GM21515 (cell line): Measurements from ENCODE around the gene LCNL1.

ENCODE experiments used
- ATAC-seq: cut with Tn5 transposase; IDR thresholded peaks from one replicate; pipeline ENCODE4 v1.9.1; 2021; ENCODE audit not compliant: unreplicated experiment

LCNL1 gene

GRCh38 chr9:136946228-136947027 lies 36.4 kb upstream of the LCNL1 start:
- no peak for ATAC-seq

- ATAC-seq, result no peak
These were observed 35.5 kb upstream of the LCNL1 start for GRCh38 chr9:136947028-136947891.

- ATAC-seq, result no peak
These were observed 34.8 kb upstream of the LCNL1 start for GRCh38 chr9:136947955-136948510.

DNA sequence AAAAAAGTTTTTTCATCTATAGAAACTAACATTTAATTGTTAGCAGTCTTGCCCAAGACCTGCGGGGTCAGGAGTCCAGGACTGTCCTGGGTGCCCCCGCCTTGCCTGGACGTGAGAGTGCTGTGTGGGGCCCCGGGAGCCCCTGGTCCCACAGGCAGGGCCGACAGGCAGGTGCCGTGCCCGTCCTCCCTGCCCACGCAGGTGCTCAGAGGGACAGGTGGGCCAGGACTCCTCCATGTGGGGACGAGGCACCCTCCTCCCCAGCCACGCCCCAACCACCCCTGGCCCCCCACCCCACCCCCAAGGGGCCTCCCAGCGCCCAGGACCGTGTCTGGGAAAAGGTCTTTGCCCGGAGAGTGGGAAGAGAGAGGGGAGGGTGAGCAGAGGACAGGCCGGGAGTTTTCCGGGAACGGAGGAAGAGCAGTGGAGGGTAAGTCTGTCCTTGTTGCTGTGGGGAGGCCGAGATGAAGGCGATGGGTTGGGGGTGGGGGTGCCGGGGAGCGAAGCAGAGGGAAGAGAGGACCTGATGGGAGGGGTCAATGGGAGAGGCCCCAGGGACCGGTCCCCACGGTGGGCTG lies 33.5 kb upstream of the LCNL1 start:
- ATAC-seq, result no peak

- no peak for ATAC-seq
These were observed 32.8 kb upstream of the LCNL1 start for GRCh38 chr9:136949817-136950655.

DNA sequence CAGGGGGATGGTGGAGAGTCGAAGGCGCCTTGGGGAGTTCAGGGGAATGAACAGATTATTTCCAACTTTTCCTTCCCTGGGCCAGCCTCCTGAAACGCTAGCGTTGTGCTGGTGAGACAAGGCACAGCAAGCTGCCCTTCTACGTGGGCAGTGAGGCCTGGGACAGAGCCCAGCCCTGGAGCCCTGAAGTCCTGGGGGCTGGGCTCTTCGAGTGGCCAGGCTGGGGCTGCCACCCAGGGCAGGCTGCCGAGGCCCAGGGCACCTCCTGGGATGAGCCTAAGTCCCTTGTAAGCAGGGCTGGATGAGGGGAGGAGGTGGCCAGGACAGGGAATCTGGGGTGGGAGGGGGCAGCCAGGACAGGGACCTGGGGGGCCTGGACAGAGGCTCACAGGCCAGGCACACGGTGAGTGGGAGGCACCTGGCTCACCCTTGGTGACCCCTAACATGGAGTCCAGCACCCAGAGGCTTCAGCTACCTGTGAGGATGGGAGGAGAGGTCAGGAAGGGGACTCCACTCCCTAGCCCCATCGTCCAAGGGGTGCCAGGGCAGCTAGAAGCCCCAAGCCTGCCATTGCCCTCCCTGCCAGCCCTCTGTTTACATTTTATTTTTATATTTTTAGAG lies 32.0 kb upstream of the LCNL1 start:
- ATAC-seq, result no peak

GRCh38 chr9:136951541-136952320 lies 31.1 kb upstream of the LCNL1 start, which contains the start of gene LCN12:
TSS of gene LCN12 (plus strand) at chr9:136952273. CDS start at chr9:136952328, 55 bp downstream.
- no peak for ATAC-seq

DNA sequence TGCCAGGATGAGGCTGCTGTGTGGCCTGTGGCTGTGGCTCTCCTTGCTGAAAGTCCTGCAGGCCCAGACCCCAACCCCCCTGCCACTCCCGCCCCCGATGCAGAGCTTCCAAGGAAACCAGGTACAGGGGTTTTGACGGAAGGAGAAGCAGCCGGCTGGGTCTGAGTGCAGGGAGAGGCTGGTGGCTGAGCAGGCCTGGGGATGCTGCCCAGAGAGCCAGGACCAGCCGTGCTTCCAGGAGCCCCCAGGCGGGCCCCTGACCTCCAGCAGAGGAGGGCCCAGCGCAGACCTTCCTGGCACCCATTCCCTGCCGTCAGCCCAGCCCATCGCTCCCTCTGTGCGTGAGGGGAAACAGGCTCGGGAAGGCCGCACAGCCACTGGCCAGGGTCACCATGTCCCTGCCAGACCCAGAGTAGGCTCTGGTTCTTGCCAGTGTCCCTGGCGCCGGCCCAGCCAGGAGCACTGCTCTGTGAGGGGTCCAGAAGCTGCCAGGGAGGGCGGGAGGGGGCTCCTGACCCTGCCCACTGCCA lies 30.4 kb upstream of the LCNL1 start:
- no peak for ATAC-seq

GRCh38 chr9:136952876-136953770 lies 29.7 kb upstream of the LCNL1 start:
- no peak for ATAC-seq

DNA sequence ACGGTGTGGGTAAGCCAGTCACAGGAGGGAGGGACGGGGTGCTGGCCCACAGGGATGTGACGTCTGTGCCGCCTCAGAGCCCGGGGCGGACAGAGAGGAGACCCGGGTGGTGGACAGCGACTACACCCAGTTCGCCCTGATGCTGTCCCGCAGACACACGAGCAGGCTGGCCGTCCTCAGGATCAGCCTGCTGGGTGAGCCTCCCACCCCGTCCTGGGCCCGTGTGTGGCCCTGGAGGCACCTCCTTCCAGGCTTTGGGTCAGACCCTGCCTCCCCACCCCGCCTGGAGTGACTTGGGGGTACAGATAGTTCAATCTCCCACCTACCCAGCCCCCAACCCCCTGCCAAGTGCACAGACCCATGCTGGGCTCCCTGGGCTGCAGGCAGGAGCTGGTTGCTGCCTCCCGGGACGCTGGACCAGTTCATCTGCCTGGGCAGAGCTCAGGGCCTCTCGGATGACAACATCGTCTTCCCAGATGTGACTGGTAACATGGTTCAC lies 29.0 kb upstream of the LCNL1 start:
- ATAC-seq, result no peak

DNA sequence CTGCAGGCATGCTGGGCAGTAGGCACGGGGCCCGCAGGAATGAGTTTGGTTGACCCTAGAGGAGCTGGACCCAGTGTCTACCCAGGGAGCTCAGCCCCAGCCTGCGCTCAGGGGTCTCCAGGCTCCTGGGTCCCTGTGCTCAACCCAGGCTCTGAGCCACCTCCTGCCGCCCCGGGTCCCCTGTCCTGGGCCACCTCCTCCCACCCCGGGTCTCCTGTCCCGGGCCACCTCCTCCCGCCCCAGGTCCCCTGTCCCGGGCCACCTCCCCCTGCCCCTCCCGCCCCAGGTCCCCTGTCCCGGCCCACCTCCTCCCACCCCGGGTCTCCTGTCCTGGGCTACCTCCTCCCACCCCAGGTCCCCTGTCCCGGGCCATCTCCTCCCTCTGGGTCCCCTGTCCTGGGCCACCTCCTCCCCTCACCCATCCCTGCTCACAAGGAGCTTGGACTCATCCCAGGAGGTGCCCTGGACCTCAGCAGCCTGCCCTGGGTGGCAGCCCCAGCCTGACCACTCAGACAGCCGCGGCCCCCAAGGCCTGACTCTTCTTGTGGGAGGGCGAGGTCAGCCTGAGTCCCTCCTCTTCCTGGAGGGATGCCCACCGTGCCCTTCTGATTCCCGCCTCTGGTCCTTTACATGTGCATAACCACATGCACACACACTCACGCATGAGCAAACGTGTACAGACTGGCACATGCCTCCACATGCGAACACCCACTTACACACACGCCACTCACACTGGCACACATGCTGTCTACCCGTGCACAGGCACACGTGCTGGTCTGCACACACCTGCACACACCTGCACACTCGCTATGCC lies 28.3 kb upstream of the LCNL1 start:
- no peak for ATAC-seq

- no peak for ATAC-seq
These were observed 27.4 kb upstream of the LCNL1 start for GRCh38 chr9:136955202-136955942.

DNA sequence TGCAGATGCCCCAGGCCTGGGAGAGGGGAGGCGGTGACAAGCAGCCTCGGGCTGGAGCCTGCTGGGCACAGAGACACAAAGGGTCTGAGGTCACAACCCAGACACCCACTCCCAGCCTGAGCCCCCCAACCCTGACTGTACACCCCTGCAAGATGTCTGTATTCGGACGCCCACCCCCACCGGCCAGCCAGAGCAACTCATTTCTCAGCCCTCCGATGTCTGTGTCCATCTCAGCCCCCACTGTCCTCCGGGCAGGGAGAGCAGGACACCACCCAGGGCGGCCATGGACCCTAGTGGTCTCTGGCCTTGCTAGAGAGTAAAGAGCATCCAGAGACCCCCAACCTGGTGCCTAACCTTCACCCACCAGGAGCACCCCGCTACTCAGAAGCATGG lies 26.9 kb upstream of the LCNL1 start:
- ATAC-seq, result no peak

GRCh38 chr9:136956604-136957003 lies 26.2 kb upstream of the LCNL1 start:
- no peak for ATAC-seq

- ATAC-seq, result no peak
These were observed 25.3 kb upstream of the LCNL1 start for GRCh38 chr9:136957461-136957860.

DNA sequence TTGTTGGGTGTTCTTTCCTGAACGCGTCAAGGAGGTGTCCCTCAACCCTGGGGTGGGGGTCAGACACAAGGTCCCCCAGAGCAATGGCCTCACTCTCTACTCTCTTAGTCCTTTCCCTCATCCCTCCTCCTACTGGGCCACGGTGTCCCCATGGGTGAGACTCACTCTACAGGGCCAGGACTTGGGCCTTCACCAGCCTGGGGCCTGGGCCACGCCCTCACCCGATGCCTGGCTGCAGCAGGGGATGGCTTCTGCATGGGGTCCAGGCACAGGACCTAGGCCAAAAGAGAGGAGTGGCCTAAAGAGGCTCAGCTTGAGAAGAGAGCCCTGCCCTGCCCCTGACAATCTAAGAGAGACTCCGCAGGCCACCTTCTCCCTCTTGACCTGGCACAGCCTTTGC lies 24.9 kb upstream of the LCNL1 start:
- no peak for ATAC-seq
